ENCODE data around the gene MGST3. TPM values are rescaled to one million over a fixed set of nuclear protein-coding genes. Genes with fewer than 3 reads are reported as not detected.

MGST3 gene
- total RNA-seq (2014; rRNA removed; shearing (Covaris generic)) = 84.5 and 107 TPM in 2 replicates
- polyA plus RNA-seq (2016; fragmentation: Nextera tagmentation; extraction: Ambion mirVana) = 262 and 286 TPM in 2 replicates
- long read RNA-seq, transcript MGST3-205 (6 exons, 1,015 nt) = major isoform, 74 of 84 reads
- long read RNA-seq, partial matches to known transcripts = 6 of 84 reads
- long read RNA-seq, other reads (novel, unspliced or antisense) = 4 of 84 reads

DNA sequence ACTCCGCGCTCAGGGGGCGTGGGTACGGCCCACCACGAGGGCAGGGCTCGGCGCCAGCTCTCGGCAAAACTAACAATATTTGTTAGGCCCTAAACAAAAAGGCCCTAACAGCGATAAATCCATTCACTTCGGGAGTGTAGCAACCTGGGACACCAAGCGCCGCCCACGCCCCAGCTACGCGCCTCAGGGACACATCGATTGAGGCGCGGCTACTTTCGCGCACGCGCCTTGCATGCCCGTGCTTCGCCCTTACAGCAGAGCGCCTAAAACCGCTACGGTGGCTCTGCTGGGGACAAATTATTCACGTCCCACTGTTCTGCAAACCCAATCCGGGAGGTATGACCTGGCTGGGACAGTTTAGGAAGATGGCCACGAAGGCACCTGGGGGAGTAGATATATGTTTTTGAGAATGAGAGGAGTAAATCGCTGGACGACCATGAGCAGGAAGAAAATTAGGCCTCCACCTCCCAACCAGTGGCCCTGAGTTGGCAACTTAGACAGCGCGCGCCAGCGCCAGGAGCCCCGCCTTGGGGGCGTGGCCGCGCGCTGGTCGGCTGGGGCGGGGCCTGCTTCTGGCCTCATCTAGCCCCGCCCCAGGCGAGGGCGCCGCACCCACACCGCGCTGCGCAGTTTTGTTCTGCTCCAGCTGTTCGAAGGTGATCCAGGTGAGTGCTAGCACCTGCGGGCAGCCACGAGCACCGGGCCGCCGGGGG lies at the start of gene MGST3:
MGST3 (plus strand) TSS at position 606 of the 713 bp plus-strand sequence. CDS start 18,614 bp downstream, outside the sequence.
- H3F3A ChIP-seq (replicated peaks; ENCODE audit: low read depth) = no peaks in the 10 kb centered on the region
- H3K27me3 ChIP-seq (ENCODE audit: insufficient read depth) = no peaks in the 10 kb centered on the region
- peaks cover 10% of the 10 kb centered on the region for H3K27me3 Mint-ChIP-seq (ENCODE audit: insufficient read depth, low read depth, poor library complexity)
- H3K9me3 Mint-ChIP-seq = no peaks in the 10 kb centered on the region
- peak; percentile 99 for DNase-seq (ENCODE audit: low spot score)
- TF ChIP-seq POLR2AphosphoS5 (IDR thresholded peaks at IDR 0.05; ENCODE audit: low read depth) (peak; percentile 85), STAT1 (IDR thresholded peaks at IDR 0.05; ENCODE audit: unreplicated experiment) (no peak), CREB1 (CRISPR knock-in tag; IDR thresholded peaks at IDR 0.05; ENCODE audit: low read depth) (peak; percentile 47; the same call in 1 of the 2 replicates)
- TF ChIP-seq, protein P1, sequence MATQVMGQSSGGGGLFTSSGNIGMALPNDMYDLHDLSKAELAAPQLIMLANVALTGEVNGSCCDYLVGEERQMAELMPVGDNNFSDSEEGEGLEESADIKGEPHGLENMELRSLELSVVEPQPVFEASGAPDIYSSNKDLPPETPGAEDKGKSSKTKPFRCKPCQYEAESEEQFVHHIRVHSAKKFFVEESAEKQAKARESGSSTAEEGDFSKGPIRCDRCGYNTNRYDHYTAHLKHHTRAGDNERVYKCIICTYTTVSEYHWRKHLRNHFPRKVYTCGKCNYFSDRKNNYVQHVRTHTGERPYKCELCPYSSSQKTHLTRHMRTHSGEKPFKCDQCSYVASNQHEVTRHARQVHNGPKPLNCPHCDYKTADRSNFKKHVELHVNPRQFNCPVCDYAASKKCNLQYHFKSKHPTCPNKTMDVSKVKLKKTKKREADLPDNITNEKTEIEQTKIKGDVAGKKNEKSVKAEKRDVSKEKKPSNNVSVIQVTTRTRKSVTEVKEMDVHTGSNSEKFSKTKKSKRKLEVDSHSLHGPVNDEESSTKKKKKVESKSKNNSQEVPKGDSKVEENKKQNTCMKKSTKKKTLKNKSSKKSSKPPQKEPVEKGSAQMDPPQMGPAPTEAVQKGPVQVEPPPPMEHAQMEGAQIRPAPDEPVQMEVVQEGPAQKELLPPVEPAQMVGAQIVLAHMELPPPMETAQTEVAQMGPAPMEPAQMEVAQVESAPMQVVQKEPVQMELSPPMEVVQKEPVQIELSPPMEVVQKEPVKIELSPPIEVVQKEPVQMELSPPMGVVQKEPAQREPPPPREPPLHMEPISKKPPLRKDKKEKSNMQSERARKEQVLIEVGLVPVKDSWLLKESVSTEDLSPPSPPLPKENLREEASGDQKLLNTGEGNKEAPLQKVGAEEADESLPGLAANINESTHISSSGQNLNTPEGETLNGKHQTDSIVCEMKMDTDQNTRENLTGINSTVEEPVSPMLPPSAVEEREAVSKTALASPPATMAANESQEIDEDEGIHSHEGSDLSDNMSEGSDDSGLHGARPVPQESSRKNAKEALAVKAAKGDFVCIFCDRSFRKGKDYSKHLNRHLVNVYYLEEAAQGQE (IDR thresholded peaks at IDR 0.05; ENCODE audit: unreplicated experiment) = no peak
- TF ChIP-seq, protein P2, sequence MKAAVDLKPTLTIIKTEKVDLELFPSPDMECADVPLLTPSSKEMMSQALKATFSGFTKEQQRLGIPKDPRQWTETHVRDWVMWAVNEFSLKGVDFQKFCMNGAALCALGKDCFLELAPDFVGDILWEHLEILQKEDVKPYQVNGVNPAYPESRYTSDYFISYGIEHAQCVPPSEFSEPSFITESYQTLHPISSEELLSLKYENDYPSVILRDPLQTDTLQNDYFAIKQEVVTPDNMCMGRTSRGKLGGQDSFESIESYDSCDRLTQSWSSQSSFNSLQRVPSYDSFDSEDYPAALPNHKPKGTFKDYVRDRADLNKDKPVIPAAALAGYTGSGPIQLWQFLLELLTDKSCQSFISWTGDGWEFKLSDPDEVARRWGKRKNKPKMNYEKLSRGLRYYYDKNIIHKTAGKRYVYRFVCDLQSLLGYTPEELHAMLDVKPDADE (IDR thresholded peaks at IDR 0.05) = 0 out of 2 replicates have a peak, but pooled peaks have one; percentile 16
- peak within 1 kb of the TSS; percentile 92 for H2AFZ ChIP-seq
- peak within 1 kb of the TSS; percentile 95 for H3K4me2 ChIP-seq
- peaks cover 32% of the 10 kb centered on the region for H3K79me2 ChIP-seq (replicated peaks; ENCODE audit: insufficient read depth)
- no peak within 1 kb of the TSS; the same call in 1 of the 2 replicates for H3K27ac Mint-ChIP-seq
- ATAC-seq = peak; percentile 85
- no peaks in the 10 kb centered on the region for H3K9me2 ChIP-seq (ENCODE audit: insufficient read depth)
- H3K36me3 Mint-ChIP-seq (ENCODE audit: low read depth) = no peaks in the 10 kb centered on the region
- H3K4me3 Mint-ChIP-seq = no peak within 1 kb of the TSS
- H4K20me1 ChIP-seq (replicated peaks; ENCODE audit: insufficient read depth) = peaks cover 12% of the 10 kb centered on the region; the same call in 1 of the 2 replicates
- peak within 1 kb of the TSS; percentile 98 for H3K27ac ChIP-seq (ENCODE audit: low read depth)
- H3K4me3 ChIP-seq = peak within 1 kb of the TSS; percentile 97
- peaks cover 1% of the 10 kb centered on the region; the same call in 1 of the 2 replicates for H3K36me3 ChIP-seq (ENCODE audit: insufficient read depth)
- peaks cover 39% of the 10 kb centered on the region for H3K4me1 ChIP-seq (ENCODE audit: insufficient read depth)
- H3K4me1 Mint-ChIP-seq = peaks cover 39% of the 10 kb centered on the region

DNA sequence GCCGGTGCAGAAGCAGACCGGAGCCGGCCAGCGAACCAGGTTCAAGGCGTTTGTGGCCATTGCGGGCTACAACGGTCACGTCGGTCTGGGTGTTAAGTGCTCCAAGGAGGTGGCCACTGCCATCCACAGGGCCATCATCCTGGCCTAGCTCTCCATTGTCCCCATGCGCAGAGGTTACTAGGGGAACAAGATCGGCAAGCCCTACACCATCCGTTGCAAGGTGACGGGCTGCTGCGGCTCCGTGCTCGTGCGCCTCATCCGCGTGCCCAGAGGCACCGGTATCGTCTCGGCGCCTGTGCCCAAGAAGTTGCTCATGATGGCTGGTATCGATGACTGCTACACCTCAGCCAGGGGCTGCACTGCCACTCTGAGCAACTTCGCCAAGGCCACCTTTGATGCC lies 49.1 kb upstream of the MGST3 start:
- Histone ChIP-seq H3K79me2 (replicated peaks; ENCODE audit: insufficient read depth) (no peaks in the 10 kb centered on the region), H3K9me2 (ENCODE audit: insufficient read depth) (peaks cover 3% of the 10 kb centered on the region; the same call in 1 of the 2 replicates), H3K36me3 (ENCODE audit: insufficient read depth) (no peaks in the 10 kb centered on the region), H3K27ac (ENCODE audit: low read depth) (no peak overlapping the region), H3F3A (replicated peaks; ENCODE audit: low read depth) (no peaks in the 10 kb centered on the region), H3K27me3 (ENCODE audit: insufficient read depth) (no peaks in the 10 kb centered on the region), H3K4me3 (no peak overlapping the region), H3K4me1 (ENCODE audit: insufficient read depth) (peaks cover 8% of the 10 kb centered on the region), H4K20me1 (replicated peaks; ENCODE audit: insufficient read depth) (no peaks in the 10 kb centered on the region), H3K4me2 (no peak overlapping the region), H2AFZ (no peak overlapping the region)
- ATAC-seq = no peak
- H3K9me3 Mint-ChIP-seq = peaks cover 5% of the 10 kb centered on the region; the same call in 1 of the 3 replicates
- no peak overlapping the region for H3K27ac Mint-ChIP-seq
- no peaks in the 10 kb centered on the region for H3K36me3 Mint-ChIP-seq (ENCODE audit: low read depth)
- no peak for TF ChIP-seq ZNF331 (CRISPR knock-in tag; IDR thresholded peaks at IDR 0.05; ENCODE audit: low read depth)
- no peak for TF ChIP-seq EZH2phosphoT487 (IDR thresholded peaks at IDR 0.05; ENCODE audit: unreplicated experiment)
- no peaks in the 10 kb centered on the region for H3K27me3 Mint-ChIP-seq (ENCODE audit: insufficient read depth, low read depth, poor library complexity)
- H3K4me3 Mint-ChIP-seq = no peak overlapping the region
- H3K4me1 Mint-ChIP-seq = peaks cover 4% of the 10 kb centered on the region
- DNase-seq (ENCODE audit: low spot score) = no peak
